Endodermal cell (in vitro differentiated cells): ENCODE measurements around the gene SLC9A4. TPM values are rescaled to one million over a fixed set of nuclear protein-coding genes. Genes with fewer than 3 reads are reported as not detected.

Experiments
- DNase-seq: peaks from one replicate; pipeline ENCODE4 v3.0.0-alpha.2; 2017
- H3K27ac ChIP-seq: 2 replicates; pipeline ENCODE4 v1.5.1; 2013; ENCODE audit warnings: mild to moderate bottlenecking, low read depth, low read length, moderate library complexity
- H3K27me3 ChIP-seq: 2 replicates; pipeline ENCODE4 v1.6.1; 2013; ENCODE audit warnings: mild to moderate bottlenecking, low read length, moderate library complexity; ENCODE audit not compliant: insufficient read depth, control insufficient read depth, poor library complexity, severe bottlenecking
- H3K36me3 ChIP-seq: 2 replicates; pipeline ENCODE4 v1.7.0; 2013; ENCODE audit warnings: mild to moderate bottlenecking, low read length, moderate library complexity; ENCODE audit not compliant: control insufficient read depth, insufficient read depth
- H3K4me1 ChIP-seq: one replicate; pipeline ENCODE4 v1.7.0; 2013; ENCODE audit warnings: low read length; ENCODE audit not compliant: control insufficient read depth, insufficient read depth
- H3K4me3 ChIP-seq: 2 replicates; pipeline ENCODE4 v1.5.1; 2013; ENCODE audit warnings: mild to moderate bottlenecking, low read length, moderate library complexity
- H3K9ac ChIP-seq: 2 replicates; pipeline ENCODE4 v1.6.1; 2013; ENCODE audit warnings: mild to moderate bottlenecking, low read length, moderate library complexity; ENCODE audit not compliant: poor library complexity, severe bottlenecking; ENCODE audit errors: extremely low read depth
- H3K9me3 ChIP-seq: 2 replicates; pipeline ENCODE4 v1.6.1; 2013; ENCODE audit warnings: mild to moderate bottlenecking, low read length, moderate library complexity; ENCODE audit not compliant: control insufficient read depth
- H3K27ac Mint-ChIP-seq: 2 replicates; pipeline ENCODE4 v1.8.0; 2020; ENCODE audit warnings: mixed read lengths
- H3K27me3 Mint-ChIP-seq: 2 replicates; pipeline ENCODE4 v1.8.0; 2021; ENCODE audit warnings: mild to moderate bottlenecking, mixed read lengths; ENCODE audit not compliant: insufficient read depth
- H3K36me3 Mint-ChIP-seq: 2 replicates; pipeline ENCODE4 v1.8.0; 2020; ENCODE audit warnings: low read depth, mixed read lengths
- H3K4me1 Mint-ChIP-seq: 2 replicates; pipeline ENCODE4 v1.8.0; 2020; ENCODE audit warnings: mixed read lengths
- H3K4me3 Mint-ChIP-seq: 2 replicates; pipeline ENCODE4 v1.8.0; 2020; ENCODE audit warnings: mild to moderate bottlenecking, moderate library complexity, mixed read lengths
- H3K9me3 Mint-ChIP-seq: 2 replicates; pipeline ENCODE4 v1.8.0; 2020; ENCODE audit warnings: mild to moderate bottlenecking, mixed read lengths
- CTCF ChIP-seq: fragments of 200-600 bp; sonication (generic); conservative IDR thresholded peaks from 2 replicates; pipeline ENCODE4 v1.5.0; 2021; ENCODE audit warnings: antibody characterized with exemption, mild to moderate bottlenecking
- whole genome bisulfite sequencing, 2 experiments: methylation state at CpG; one replicate each; pipeline versions ENCODE4 v1.1.5 to v1.1.7; 2013; ENCODE audit warnings: missing lambda C conversion rate in 2 of 2, mixed read lengths in 1 of 2; ENCODE audit not compliant: insufficient coverage in 1 of 2, insufficient read length in 1 of 2; 5-methylcytosine and 5-hydroxymethylcytosine counted together
- total RNA-seq, 2 donors: library from RNA; stranded (reverse); fragmentation: NEBNext Ultra II Directional in 1 of 2; extraction: Animal tissue kit (Norgen Biotek cat#: 25700) in 1 of 2; gene quantifications; 2 replicates in 1 of 2; 3 replicates in 1 of 2; pipeline ENCODE4 v1.2.1, GENCODE V29; 2021

SLC9A4 gene
- total RNA-seq, 2 donors from 2014 or later, result 0.07 TPM; not detected in 1

DNA sequence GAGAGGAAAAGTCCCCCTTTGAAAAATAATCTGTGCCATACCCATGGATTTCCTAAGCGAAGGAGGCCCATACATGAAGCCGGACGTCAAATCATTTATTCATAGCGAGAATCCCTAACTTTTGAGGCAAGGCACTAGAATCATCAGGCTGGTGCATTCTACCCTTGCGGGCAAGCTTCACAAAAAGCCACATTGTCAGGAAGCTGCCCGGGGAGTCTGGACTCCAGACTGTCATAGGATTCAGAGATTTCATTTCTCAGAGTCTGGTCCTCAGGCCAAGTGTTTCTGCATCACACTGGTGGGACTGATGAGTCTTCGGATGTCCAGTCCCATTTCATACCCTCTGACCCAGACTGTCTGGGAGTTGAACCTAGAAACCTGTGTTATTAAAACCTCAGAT lies 8.9 kb downstream of the SLC9A4 start:
- Histone ChIP-seq H3K36me3 (no peaks in the 10 kb centered on the region), H3K27ac (no peak overlapping the region), H3K4me3 (no peak overlapping the region), H3K27me3 (no peaks in the 10 kb centered on the region), H3K9me3 (no peaks in the 10 kb centered on the region), H3K9ac (no peak overlapping the region), H3K4me1 (no peaks in the 10 kb centered on the region)
- Mint-ChIP-seq H3K36me3 (no peaks in the 10 kb centered on the region), H3K27me3 (no peaks in the 10 kb centered on the region), H3K27ac (no peak overlapping the region), H3K4me3 (no peak overlapping the region), H3K4me1 (peaks cover 3% of the 10 kb centered on the region), H3K9me3 (no peaks in the 10 kb centered on the region)
- 79 to 81% methylated on average over 7 of the region's 7 CpGs for WGBS, 2 experiments
- no peak for DNase-seq
- no peak for TF ChIP-seq CTCF

- WGBS, 2 experiments, result 94% methylated on average over 6 of the region's 6 CpGs
- Histone ChIP-seq H3K9ac (no peak overlapping the region), H3K36me3 (no peaks in the 10 kb centered on the region), H3K4me1 (no peaks in the 10 kb centered on the region), H3K27me3 (no peaks in the 10 kb centered on the region), H3K4me3 (no peak overlapping the region), H3K9me3 (no peaks in the 10 kb centered on the region), H3K27ac (no peak overlapping the region)
- no peaks in the 10 kb centered on the region for H3K9me3 Mint-ChIP-seq
- DNase-seq, result no peak
- no peaks in the 10 kb centered on the region for H3K36me3 Mint-ChIP-seq
- H3K4me1 Mint-ChIP-seq, result peaks cover 3% of the 10 kb centered on the region
- no peaks in the 10 kb centered on the region for H3K27me3 Mint-ChIP-seq
- no peak overlapping the region for H3K4me3 Mint-ChIP-seq
- H3K27ac Mint-ChIP-seq, result no peak overlapping the region
- no peak for TF ChIP-seq CTCF
Measured at GRCh38 chr2:102483086-102483485, 10.1 kb downstream of the SLC9A4 start.

DNA sequence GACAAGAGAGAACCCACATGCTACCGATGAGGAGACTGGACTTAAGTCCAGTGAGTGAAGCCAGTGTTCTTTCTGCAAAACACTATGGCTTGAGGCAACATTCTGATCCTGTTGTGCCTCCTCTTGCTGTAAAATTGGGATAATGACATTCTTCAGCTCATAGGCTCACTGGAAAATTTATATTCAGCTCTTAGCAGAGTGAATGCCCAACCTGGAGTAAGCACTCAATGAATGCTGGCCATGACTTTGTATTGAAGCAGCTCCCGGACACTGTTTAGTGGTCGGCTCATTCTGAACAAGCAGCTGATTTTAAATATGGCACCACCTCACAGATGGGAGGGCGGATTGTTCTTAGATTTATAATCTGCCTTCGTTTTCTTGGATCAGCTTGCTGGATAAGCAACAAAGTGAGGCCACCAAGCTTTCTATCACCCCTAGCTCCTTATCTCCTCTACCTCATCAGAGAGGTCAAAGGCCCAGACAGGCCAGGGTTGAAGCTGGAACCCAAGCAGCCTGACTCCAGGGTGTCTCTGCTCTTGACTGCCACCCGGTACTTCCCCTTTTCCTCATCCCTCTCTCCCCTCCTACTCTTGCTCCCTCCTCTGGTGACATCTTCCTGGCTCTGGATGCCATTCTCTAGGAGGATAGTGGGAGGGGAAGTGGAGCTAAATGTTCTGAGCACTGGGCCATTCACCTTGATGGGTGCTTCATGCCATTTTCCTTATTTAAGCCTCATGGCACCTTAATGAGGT lies 11.5 kb downstream of the SLC9A4 start:
- no peak overlapping the region for H3K4me3 ChIP-seq
- no peaks in the 10 kb centered on the region for H3K36me3 ChIP-seq
- H3K4me1 ChIP-seq, result no peaks in the 10 kb centered on the region
- no peaks in the 10 kb centered on the region for H3K9me3 Mint-ChIP-seq
- H3K27me3 Mint-ChIP-seq, result no peaks in the 10 kb centered on the region
- no peak overlapping the region for H3K4me3 Mint-ChIP-seq
- no peak overlapping the region for H3K27ac ChIP-seq
- no peak for TF ChIP-seq CTCF
- H3K9ac ChIP-seq, result no peak overlapping the region
- peaks cover 3% of the 10 kb centered on the region for H3K4me1 Mint-ChIP-seq
- H3K36me3 Mint-ChIP-seq, result no peaks in the 10 kb centered on the region
- no peaks in the 10 kb centered on the region for H3K27me3 ChIP-seq
- no peaks in the 10 kb centered on the region for H3K9me3 ChIP-seq
- WGBS, 2 experiments, result 82 to 91% methylated on average over 3 to 6 of the region's 6 CpGs
- no peak for DNase-seq
- no peak overlapping the region for H3K27ac Mint-ChIP-seq
